NCI-H1417 treated with DMSO at 0.1 percent for 48 hours (cell line): ENCODE measurements around the gene UBTD2.
"Not testable (repeated sequence)": the region's sequence is repeated elsewhere in the genome, so short reads cannot be mapped to it uniquely, and the experiment has no call there.

Experiments
- DNase-seq: peaks from one replicate; lab custom pipeline; 2025; lab: John Stamatoyannopoulos, UW

Gene UBTD2

DNA sequence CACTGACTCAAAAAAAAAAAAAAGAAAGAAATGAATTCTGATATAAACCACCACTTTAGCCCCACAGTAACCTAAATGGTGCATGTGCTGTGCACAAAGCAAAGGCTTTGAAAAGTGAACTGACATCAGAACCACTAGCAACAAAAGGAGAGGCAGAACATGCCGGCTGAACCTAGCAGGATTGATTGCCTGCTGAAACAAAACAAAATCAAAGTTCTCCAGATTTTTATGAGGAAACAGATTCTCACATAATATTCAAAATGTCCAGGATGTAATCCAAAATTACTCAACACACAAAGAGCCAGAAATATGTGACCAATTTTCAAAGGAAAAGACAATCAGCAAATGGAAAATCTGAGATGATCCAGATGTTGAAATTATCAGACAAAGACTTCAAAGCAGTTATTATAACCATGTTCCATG, 37.9 kb downstream of the UBTD2 start:
- DNase-seq = no peak

DNA sequence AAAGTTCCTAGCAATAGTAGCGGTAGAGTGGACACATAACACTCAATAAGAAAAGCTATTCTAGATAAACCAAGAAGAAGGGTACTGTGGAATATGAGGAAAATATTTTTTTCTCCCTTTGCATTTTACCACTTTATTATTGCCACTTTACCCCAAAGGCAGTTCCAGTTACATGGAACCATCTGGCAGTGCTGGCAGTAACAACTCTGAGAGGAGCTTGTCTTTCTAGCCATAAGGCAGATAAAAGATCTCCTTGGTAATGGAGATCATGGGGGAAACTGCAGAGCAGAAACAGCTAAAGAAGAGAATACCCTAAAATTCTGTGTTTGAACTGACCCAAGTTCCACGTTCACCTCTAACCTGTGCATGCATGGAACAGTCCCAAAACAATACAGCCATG, 38.5 kb downstream of the UBTD2 start:
- no peak for DNase-seq

DNA sequence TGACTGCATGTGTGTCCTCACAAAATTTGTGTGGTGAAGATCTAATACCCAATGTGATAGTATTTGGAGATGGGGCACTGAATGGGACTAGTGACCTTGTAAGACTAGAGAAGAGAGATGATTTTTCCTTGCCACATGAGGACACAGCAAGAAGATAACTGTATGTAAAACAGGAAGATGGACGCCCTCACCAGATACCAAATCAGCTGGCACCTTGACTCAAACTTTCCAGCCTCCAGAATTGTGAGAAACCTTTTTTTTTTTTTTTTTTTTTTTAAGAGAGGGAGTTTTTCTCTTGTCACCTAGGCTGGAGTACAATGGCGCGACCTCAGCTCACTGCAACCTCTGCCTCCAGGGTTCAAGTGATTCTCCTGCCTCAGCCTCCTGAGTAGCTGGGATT, 40.3 kb downstream of the UBTD2 start:
- no peak for DNase-seq

DNA sequence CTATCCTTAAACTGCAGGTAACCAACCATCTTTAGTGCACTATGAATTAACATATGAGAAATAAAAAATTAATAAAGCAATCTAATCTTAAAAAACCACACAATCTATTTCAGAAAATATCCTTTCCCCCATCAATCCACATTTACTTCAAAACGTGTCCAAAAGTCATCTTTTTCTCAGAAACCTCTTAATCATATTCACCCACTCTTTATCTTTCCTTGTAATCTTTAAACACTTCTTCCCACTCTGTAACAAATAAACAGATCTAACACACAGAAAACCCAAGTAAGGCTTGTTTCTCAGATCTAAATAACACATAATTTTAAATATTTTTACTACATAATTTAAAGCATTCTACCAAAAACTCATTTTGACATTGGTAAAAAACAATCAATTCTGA, 45.2 kb downstream of the UBTD2 start:
- DNase-seq = no peak

DNA sequence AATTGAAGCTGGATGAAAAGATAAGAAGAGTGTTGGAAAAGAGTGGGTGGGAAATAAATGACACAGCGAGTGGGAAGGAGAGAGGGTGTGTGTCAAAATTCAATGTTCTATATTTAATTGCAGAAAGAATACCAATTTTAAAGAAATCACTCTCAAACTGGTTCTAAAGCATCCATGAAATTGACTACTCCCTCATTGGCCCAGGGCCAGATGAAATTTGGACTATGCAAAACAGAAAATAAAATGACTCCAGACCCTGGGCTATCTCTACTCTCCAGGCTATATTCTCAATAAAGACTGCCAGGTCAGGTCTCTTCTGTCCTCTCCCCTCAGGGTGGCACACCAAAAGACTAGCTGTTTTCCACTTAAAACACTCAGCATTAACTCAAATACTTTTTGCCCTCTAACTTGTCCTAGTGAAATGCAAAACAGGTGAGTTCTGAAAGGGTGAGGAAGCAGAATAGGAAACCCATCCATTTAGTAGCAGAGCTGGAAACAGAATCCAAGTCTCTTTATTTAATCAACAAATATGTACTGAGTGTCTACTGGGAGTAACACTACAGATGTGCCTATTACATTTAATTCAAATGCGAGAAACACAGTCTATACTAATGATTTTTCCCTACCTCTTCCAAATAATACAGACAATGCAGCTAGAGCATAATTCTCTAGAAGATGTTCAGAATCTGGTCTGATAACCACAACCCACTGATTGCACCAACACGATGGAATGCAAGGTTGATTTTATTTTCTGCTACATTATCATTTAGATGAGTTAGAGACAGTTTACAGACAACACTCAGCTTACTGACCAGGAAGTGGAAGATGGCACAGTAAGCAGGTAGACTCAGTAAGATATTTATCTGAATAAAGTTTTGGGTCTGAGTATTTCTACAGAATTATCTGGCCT, 47.5 kb downstream of the UBTD2 start:
- DNase-seq = no peak

DNA sequence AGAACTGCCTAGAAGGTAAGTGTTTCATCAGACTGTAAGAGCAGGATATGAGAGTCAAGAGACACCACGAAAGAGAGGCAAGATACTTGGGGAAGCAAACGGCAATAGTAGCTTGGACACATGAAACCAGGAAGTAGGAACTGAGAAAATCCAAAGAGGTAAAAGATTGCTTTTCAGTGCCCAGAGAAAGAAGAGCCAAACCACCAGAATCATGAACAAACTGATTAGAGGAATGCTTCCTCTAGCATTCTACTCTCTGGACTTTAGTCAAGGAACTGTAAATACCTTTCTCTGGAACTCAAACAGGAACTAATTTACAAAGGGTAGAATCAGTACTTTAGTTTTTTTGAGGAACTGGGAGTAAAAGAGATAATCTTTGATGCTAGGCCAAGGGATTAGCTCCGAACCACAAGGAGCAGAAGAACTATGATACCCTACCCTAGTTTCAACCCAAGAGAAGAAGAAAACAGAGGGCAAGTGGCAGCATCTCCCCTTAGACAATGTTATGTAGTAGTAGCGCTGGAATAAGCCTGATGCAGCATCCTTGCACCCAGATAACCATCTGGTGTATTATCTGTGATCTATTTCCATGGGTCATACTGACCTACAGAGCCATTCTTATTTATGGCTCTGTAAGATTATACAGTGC, 48.3 kb downstream of the UBTD2 start:
- no peak for DNase-seq

DNA sequence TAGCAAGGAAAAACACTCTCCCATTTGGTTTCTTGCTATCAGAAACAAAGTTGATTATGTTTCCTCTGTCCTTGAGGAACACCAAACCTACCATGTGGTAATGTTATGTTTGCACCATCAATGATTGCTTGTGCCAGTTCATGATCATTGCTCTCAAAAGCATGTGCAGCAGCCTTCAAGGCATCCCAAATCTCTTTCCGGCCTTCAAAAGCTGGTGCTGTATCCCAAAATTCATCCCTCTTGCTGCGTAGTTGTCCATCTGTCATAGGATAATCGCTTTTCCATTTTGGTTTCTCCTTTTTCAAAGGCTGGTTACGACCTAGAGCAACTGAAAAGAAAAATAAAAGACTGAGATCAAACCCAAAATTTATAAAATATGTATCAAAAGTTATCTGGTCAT, 49.5 kb downstream of the UBTD2 start:
- DNase-seq = no peak

DNA sequence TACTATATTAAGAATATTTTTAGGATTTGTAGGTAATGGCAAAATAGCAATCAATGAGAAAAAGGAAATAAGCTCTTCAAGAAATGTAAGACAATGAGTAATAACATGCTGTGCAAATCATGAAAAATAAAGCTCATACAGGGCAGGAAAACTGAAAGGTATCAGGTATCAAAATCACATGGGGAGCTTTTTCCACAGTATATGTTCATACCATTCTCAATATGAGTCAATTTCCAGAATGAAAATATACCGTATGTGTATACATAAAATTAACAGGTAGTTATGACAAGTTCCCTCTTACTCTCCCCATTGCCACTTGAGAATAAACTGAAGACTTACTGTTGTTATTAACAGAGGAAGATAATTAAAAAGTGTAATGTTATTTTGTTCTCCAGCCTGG, 53.7 kb downstream of the UBTD2 start:
- DNase-seq = no peak

DNA sequence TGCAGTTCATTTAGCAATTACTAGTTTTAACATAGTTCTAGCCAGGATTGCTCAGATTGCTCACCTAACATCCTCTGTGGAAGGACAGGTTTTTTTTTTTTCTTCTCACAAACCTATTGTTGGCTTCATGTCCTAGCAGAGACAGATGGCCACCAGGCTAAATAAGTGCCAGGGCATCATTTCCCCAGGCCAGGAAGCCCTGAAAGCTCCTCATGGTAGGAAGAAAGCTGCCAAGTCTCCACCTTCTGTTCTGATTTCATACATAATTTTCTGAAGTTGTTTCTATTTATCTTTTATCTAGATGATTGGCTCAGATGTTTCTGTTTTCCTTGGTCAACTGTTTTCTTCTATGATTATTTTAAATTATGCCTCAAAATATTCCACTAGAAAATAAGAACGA, 58.6 kb downstream of the UBTD2 start:
- no peak for DNase-seq

DNA sequence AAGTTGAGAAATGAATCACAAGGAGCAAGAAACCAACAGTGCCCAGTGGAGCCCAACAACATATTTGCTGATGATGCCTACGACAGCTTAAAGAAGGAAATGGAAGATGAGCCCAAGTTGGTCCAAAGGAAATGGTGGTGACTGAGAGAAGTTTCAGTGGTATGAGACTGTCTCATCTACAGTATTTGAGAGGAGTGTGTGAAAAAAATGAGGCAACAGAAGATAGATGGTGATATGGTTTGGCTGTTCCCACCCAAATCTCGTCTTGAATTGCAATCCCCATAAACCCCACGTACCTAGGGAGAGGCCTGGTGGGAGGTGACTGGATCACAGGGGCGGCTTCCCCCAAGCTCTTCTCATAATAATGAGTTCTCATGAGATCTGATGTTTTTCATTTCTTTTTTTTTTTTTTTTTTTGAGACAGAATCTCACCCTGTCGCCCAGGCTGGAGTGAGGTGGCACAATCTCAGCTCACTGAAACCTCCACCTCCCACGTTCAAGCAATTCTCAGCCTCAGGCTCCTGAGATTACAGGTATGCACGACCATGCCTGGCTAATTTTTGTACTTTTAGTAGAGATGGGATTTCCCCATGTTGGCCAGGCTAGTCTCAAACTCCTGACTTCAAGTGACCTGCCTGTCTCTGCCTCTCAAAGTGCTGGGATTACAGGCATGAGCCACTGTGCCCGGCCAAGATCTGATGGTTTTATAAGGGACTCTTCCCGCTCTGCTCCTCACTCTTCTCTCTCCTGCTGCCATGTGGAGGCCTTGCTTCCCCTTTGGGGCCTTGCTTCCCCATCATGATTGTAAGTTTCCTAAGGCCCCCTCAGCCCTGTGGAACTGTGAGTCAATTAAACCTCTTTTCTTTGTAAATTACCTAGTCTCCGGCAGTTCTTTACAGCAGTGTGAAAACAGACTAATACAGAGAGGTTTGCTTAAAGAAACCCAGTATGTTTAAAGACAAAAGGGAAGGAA, 59.4 kb downstream of the UBTD2 start:
- DNase-seq = no peak

DNA sequence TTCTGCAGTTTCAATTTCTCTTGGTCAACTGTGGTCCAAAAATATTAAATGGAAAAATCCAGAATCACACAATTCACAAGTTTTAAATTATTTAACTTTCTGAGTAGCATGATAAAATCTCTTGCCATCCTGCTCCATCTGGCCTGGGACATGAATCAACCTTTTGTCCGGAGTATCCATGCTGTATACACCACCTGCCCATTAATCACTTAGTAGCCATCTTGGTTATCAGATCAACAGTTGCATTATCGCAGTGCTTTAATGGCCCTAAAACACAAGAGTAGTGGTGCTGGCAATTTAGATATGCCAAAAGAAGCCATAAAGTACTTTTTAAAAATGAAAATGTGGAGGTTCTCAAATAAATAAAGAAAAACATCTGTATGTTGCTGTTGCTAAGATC, 64.3 kb downstream of the UBTD2 start:
- no peak for DNase-seq

DNA sequence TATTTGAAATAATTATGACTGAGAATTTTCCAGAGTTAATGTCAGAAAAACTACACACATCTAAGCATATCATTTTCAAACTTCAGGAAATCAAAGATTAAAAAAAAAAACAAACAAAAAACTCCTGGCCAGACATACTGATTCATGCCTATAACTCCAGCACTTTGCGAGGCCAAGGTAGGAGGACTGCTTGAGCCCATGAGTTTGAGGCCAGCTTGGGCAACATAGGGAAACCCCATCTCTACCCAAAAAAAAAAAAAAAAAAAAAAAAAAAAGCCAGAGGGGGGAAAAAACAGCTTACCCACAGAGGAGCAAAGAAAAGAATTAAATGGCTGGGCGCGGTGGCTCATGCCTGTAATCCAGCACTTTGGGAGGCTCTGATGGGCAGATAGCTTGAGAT, 67.2 kb downstream of the UBTD2 start:
- DNase-seq = no peak

DNA sequence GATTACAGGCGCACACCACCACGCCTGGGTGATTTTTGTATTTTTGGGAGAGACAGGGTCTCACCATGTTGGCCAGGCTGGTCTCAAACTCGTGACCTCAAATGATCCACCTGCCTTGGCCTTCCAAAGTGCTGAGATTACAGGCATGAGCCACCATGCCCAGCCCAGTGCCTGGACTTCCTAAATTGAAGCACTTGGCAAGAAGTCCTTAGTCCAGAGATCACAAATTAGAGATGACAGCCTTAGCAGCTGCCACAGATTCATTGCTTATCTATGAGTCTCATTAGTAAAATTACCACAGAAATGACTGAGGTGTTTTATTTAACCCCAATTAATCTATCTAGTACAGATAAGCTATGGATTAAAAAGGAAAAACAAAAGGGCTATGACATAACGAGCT, 70.4 kb downstream of the UBTD2 start:
- DNase-seq = no peak

DNA sequence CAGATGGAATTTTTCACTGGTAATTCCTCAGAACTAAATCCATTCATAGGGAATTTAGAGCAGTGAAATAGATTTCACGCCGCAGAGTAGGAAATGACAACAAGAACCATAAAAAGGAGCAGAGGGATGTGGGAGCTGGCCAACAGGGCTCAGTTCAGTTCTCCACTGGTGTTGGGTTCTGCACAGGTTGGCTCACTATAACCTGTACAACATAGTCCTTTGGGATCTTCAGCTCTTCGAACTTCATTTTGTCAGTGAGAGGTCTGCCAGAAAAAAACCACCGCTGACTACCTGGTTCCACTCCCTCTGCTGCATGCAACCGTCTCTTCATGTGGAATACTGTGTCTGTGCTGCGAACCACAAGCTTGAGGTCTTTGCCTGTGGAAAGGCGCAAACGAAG, 71.9 kb downstream of the UBTD2 start:
- no peak for DNase-seq

DNA sequence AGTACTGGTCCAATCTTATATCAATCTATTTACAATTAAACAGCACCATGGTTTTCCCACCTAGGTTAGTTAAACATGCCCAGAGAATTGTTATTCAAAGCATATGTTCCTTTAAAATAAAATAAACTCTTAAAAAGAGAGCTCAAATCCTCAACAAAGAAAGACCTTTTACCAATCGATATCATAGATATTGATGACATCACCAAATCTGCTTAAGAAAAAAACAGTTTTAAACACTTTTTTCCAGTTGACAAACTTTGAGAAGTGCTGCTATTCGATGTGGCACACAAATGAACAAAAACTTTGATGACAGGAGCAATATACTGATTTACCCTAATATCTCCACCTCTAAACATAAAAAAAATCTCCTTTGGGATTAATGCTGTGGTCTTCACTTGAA, 73.8 kb downstream of the UBTD2 start:
- DNase-seq = no peak

DNA sequence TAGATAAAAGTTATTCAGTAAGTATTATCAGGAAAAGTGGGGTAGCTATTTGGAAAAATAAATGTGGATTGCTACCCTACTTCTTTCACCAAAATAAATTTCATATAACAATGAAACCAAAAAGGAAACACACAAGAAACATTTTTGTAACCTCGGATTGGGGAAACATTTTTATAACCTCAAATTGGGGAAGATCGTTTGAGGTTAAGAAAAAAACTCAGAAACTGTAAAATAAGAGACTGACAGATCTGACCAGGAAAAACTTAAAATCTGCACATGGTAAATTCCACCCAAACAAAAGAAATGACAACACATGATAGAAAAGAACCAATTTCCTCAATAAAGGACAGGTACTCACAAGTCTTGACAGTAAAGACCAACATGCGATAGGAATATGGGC, 76.1 kb downstream of the UBTD2 start:
- DNase-seq = no peak

DNA sequence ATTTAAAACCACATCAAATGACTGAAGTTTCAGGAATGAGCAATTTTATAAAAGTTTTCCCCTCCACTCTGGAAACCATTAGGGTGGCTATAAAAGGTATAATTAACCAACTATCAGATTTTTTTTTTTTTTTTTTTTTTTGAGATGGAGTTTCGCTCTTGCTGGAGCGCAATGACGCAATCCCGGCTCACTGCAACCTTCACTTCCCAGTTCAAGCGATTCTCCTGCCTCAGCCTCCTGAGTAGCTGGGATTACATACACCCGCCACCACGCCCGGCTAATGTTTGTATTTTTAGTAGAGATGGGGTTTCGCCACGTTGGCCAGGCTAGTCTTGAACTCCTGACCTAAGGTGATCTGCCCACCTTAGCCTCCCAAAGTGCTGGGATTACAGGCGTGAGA, 77.6 kb downstream of the UBTD2 start:
- not testable (repeated sequence) for DNase-seq

DNA sequence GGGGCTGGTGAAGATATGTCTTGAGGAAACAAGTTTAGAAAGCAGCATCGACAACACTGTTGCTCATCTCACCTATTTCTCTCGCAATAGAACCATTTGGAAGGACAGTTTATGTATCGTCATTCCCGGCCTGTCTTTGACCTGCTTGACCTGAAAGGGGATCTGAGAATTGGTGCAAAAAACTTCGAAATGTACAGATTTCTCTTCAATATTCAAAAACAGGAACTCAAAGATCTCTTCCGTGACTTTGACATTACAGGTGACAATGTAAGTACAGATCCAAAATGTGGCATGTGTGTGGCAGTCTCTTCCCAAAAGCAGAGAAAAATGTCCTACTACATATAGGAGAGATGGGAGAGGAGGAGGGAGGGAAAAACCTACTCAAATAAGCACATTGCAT, 83.1 kb downstream of the UBTD2 start:
- no peak for DNase-seq

DNA sequence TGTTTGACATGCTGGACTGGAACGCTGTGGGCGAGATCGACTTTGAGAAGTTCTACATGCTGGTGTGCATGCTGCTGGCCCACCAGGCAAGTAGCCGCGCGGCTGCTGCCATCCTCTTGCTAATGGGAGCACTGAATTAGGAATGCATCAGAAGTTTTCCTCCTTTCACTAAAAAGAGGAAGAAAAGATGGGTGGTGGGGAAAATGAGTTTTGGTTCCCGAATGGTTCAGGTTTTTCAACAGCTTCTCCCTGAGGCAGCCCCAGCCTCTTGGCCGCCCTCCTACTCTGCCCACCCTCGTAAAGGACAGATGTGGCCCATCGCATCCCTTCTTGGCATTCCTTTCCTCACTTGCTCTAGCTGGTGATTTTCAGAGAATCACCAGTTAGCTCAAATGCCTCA, 84.1 kb downstream of the UBTD2 start:
- no peak for DNase-seq

DNA sequence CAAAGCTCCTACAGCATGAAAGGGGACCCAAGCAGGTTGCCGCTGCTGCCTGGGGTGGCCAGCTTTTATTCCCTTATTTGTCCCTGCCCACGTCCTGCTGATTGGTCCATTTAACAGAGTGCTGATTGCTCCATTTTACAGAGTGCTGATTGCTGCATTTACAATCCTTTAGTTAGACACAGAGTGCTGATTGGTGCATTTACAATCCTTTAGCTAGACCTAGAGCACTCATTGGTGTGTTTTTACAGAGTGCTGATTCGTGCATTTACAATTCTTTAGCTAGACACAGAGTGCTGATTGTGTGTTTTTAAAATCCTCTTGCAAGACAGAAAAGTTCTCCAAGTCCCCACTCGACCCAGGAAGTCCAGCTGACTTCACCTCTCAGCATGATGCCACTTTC, 85.8 kb downstream of the UBTD2 start:
- not testable (repeated sequence) for DNase-seq

DNA sequence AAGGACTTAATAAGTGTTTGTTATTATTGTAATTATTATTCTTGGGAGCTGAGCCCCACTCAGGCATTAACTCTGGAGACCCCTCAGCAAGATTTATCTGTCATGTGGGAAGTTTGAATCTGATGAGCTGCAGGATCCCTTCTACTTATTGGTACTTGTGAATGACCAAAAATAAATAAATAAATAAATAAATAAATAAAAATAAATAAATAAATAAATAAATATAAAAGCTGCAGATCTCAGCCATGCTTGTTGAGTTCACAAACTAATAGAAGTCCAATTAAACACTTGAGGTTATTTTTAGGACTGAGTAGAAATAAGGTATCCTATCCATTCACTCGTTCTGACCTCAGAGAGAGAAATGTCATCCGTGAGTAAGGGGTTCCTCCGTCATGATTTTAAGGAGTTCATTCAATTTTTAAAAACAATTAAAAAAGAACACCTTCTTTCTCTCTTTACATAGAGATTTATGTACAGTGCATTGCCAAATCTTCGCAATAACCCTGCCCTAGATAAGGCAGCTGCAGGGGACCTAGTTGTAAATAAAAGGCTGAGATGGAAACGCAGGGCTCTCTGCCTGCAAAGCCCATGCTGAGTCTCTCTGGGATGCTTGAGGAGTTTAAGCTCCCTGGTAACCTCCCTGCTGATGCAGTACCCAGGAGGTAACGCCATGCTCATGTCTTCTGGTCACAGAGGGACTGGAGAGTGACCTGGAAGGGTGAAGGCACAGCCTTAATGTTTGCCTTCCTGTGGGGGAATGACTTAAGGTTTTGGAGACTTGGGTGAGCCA, 88.4 kb downstream of the UBTD2 start:
- DNase-seq = no peak

DNA sequence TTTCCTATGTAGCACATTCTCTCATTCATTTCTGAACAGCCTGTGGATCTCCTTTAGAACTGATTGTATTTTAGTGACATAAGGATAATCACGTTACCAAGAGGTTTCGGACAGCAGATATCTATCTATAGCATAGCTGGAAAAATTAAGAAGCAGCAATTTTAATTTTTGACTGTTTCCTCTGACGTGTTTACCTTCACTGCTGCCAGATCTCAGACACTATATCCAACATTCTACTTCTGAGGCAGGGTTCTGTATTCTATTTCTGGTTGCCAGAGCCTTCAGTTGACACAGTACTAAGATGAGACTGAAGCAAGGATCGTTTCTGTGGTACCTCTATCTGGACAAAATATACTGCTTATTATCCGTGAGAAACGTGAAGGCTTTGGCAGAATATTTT, 89.7 kb downstream of the UBTD2 start, which contains the start of gene EFCAB9:
Gene EFCAB9, plus strand, starts transcription at position 301 of the 400 bp plus-strand sequence. Its CDS starts 1 bp downstream, at position 302.
- no peak for DNase-seq
